ENCODE results near the gene MANBA.

GRCh38 chr4:102600689-102601088 is 160.1 kb downstream of the MANBA start:
- TF ChIP-seq CTCF (IDR thresholded peaks at IDR 0.05; ENCODE audit: low read depth, low read length, poor library complexity, severe bottlenecking) (no peak), EZH2phosphoT487 (IDR thresholded peaks at IDR 0.05; ENCODE audit: borderline replicate concordance, low read length) (no peak)

Data from DOHH2 (cell line).